Effector CD4-positive, alpha-beta T cell (primary cell): Measurements from ENCODE around the gene GABRR1. TPM values are rescaled to one million over a fixed set of nuclear protein-coding genes. Genes with fewer than 3 reads are reported as not detected.
"Not testable (repeated sequence)": the region's sequence is repeated elsewhere in the genome, so short reads cannot be mapped to it uniquely, and the experiment has no call there.

Experiments
- DNase-seq: peaks from one replicate; pipeline ENCODE4 v3.0.0-alpha.2; 2020
- total RNA-seq: gene quantifications from one replicate; lab custom pipeline; 2026; lab: John Stamatoyannopoulos, UW

Gene GABRR1
- not detected for total RNA-seq

DNA sequence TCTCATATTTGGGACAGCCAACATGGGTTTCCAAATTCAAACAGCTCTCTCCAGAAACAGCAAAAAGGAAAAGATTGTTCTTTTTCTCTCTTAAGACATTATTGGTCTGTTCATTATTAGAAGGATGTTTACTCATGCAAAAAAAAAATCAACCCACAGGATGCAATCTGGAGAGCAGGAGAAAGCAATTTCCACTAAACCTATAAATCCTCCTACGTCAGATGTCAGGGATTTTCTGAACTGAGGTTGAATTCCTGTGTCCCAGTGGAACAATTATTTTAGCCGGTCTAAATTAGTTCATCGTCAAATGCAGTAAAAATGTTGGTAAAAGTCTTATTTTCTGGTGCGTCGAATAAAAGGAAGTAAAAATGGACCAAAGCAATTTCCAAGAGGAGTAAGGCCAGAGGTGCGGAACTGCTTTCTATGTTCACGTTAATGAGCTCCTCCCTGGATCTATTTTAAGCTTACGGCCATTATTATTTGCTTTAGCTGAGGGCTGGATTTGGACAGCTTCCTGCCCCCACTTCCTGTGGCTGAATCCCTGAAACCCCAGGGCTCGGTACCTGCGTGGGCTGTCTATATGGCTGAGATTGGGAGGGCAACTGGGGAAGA is at the start of gene GABRR1:
Gene GABRR1, minus strand, starts transcription at position 60 of the 612 bp plus-strand sequence. Its CDS starts 36 bp downstream, at position 24.
- DNase-seq = no peak

DNA sequence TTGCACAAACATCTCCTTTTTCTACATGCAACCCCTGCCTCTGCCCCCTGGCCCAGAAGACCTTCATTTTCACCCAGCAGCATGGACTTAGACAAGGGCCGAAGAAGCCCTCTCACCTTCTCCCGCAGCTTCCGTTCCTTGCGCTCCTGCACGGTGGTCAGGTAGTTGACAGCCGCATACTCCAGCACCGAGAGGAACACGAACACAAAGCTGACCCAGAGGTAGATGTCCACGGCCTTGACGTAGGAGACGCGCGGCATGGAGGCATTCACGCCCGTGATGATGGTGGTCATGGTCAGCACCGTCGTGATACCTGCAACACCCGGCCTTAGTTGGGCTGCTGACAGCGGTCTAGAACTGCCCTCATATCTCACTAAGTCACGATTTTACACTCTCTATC is 47.1 kb upstream of the GABRR1 start:
- no peak for DNase-seq

DNA sequence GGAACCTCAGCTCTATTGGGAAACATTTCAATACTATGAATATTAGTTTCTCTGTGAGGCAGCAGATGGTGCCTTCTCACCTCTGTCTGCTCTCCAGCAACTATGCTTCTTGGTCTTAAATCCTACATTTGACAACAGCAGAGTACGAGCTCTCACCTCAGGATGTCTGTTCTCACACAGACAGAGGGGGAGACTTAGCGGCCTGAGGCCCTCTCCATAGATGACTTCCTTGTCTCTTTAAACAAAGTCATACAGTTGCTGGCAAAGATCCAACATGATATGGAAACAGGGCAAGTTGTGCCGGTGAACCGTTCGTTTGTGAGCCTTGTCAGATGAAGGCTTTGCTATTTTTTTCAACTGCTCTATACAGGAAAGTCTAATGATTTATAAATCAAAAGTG is 43.7 kb upstream of the GABRR1 start:
- no peak for DNase-seq

DNA sequence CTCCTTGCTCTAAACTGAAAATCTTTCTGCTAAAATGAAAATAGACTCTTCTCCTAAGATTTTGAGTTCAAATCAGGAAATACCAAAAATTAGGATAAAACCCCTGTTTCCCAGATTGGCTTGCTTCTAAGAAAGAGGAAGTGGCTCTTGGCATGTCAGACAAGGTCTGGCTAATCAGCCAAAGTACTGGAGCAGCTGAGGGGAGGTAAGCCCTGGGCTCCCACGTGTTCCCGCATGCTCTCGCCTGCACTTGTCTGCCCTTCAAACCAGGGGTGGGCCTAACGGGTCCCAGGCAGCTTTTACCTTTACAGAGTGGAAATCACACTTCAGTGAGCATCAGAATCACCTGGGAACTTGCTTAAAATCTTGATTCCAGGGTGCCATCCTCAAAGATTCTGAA is 43.2 kb upstream of the GABRR1 start:
- no peak for DNase-seq

DNA sequence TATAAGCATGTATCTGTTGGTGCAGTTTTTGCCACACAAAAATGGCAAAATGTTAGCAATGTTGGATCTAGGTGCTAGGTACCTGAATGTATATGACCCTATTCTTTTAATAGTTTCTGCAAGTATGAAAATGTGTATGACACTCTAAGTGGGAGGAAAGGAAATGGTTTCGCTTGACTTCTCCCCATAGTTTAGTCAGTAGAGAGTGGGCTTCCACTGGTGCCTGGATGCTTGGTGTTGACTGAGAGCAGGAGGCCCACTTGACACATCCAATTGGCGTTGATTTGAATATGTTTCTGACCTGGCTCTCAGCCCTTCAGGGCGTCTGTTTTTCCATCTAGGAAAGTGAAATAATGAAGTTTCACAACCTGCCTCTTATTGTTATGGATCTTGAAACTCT is 41.8 kb upstream of the GABRR1 start:
- no peak for DNase-seq

DNA sequence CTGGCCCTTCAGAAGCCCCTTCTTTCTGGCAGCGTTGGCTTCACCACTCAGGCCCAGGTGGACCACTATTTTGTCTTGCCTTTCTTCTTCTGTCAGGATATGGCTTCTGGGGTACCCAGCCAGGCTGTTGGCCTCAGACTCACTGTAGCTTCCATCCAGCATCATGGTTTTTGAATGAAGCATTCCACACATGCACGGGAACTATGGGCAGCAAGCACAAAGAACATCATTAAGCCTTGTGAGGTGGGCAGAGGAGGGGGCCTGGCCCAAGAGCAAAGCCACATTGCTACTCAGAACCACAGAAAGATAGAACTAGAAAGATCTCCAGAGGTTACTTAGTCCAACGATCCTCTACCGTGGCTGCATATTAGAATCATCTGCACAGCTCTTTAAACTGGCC is 40.6 kb upstream of the GABRR1 start:
- DNase-seq = no peak

DNA sequence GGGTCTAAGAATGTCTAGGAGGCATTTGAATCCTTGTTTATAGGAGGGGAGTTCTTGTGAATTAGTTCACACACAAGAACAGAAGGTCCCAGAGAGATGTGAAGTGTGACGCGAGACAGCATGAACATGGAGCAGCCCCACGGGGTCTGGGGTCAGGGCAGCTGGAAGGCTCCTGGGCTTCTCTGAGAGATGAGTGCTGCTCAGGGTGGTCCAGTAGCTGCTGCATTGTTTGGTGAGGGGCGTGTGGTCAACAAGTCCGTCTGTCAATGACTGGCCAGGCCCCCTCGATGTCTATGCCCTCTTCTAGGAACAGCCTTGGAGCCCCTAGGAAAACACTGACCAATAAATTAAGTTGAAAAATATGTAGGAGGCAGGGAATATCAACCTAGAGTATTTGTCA is 40.2 kb upstream of the GABRR1 start:
- DNase-seq = no peak

DNA sequence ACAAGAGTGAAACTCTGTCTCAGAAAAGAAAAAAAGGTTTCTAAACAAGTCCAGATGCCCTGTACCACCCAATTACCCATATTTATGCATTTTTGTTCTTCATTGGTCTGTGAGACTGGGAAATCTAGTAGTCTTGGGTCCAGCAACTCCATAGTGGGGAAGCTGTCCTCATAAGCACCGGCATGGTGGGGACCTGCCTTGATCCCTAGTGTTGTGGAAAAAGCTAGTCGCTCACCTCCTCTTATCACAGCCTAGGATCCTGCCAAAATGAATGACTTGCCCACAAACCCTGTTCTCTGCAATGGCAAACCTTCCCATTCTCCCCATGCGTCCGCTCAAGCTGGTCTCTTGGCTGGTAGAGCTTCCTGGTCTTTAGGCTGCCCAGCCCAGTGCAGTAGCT is 38.3 kb upstream of the GABRR1 start:
- no peak for DNase-seq

DNA sequence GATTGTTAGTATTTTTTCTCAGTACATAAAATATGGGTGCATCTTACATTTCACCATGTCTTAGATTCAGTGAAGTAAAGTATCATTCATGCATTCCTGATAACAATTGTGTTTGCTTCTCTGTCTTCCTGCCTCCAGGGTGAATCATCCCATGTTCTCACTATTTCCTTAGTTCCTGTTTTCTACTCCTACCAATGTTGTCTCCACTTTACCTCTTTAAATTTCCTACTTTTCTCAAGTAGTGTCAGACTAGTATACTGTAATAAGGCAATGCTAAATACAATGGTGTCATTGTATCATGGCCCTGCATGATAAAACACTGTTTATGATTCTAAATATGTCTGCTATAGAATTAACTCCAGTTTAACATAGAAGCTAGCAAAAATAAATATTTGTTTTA is 37.4 kb upstream of the GABRR1 start:
- no peak for DNase-seq

DNA sequence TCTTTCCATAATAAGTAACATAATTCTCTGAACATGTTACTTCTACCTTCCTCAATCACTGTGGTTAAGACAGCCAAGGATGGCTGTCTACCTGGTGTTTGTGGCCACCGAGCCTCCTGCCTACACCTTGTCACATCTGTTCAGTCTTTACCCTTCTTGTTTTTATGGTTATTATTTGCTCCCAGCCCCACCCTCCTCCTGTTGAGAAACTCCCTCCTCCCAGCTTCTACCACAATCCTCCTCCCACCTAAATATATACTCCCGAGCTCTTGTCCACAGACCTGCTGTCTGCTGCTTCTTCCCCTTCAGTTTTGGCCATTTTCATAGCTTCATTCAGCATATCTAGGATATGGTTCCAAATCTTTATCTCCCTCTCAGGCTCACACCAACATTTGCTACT is 35.7 kb upstream of the GABRR1 start:
- no peak for DNase-seq

DNA sequence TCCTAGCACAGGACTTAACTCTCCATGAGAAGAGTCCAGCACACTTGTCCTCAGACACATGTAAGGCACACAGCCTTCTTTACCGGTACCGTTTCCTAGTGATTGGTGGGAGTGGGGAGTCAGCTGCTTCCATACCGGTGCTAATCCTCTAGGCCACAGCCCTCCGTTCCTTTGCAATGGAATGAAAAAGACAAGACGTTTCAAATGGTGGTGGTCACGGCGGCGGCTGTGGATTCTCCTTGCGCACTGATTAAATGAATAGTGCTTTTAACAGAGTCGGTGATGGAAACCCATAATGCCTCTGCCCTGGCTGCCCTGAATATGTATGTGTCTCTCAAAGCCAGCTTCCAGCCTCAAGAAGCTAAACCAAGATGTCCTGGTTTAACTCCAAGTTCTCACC is 34.8 kb upstream of the GABRR1 start:
- DNase-seq = no peak

DNA sequence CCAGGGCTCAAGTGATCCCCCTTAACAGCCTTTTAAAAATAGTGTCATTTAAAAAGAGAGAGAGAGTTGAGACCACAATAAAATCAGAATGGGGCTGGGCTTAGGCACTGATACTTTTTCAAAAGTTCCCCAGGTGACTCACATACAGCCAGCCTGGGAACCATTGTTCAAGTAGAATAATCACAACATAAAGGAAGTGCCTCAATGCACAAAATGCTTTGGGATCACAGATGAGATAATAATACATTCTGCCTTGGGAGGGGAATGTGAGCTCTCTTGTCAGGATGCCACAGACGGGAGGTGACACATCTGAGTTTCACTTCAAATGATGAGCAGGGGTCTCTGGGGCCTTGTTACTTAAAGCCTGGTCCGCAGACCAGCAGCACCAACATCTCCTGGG is 34.0 kb upstream of the GABRR1 start:
- DNase-seq = no peak

DNA sequence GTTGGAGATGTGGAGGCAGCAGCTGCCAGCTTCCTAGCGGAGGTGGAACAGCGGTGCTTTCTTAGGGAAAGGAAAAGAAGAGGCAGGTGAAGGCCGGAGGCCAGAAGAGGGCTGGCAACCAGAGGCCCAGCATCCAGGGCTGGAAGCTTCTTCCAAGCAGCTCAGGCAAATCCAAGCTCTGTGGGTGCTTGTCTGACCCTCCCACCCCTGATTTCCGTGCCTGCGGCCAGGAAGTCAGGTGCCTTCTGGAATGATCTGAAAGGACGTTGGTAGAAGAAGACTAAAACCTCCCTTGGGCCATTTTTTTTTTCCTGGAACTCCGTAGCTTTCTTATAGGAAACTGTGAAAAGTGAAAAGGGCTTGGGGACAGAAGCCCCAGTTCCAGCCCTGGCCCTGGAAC is 33.1 kb upstream of the GABRR1 start:
- DNase-seq = no peak

DNA sequence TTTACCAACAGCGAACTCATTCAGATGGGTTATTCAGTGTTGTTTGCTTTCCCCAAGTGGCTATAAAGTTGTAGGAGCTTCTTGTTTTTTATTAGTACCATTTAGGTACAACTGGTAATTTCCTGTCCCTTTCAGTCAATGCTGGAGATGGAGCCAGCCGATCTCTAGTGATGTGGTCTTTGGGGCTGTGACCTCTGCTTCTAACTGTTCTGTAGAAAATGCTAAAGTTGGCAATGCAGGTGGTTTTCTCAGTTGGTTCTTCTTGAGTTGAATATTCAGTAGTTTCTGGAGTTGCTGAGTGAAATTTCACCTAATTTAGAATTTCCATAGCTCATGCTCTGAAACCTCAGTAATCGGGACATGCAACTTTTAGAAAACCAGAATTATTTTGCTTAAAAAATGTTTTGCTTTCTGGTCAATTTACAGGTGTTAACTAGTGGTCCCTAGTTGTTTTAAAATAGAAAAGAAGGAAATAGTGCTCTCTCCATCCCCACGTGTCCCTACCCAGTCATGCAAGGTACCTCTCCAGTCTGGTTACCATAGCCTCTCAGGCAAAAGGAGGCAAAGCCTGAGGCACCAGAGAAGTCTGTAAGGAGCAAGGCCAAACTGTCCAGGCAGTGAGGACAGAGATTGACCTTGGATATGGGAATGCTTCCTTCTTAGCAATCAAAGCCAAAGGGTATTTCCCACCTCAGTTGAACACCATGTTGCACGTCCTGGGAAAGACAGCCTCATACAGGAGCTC is 27.3 kb upstream of the GABRR1 start:
- no peak for DNase-seq

DNA sequence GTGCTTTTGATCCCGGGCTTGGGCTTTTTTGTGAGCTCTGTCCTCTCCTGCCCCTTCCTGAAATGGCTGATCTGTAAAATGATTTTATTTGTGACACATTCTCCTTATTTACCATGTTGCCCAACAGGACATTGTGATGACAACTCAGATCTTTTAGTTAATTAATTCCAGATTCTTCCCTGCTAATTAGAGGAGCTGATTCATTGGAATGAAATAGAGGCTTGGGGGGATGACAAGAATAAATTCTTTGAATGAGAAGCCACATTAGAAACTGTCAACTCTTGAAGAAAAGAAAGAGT is 26.1 kb upstream of the GABRR1 start:
- no peak for DNase-seq

DNA sequence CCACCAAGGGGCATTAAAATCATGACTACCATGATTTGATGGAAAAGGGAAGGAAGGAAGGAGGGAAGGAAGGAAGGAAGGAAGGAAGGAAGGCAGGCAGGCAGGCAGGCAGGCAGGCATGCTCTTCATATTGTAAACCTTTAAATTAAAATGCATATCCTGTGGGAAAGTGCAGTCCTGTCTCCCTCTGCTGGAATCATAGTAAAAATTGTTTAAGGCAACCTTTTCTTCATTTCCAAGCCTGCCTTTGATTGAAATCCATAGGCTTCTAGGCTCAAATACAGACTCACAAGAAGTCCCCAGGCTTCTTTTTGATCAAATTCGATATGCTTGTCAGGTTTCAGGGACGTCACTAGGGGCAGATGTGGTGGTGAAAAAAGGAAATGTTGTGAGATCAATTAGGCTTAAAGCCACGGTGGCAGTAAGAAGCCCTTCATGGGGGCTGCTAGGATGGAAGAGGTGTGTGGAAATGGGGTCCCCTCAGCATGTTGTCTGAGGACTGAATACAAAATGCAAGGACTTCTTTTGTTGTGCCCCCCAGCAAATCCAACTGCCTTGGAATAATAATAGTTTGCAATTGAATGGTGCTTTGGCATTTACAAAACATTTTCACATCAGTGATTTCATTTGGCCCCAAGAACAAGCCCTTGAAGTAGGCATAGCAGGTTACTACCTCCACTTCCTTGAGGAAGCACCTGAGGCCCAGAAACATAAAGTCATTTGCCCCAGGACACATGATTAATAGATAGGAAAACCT is 25.6 kb upstream of the GABRR1 start:
- no peak for DNase-seq

DNA sequence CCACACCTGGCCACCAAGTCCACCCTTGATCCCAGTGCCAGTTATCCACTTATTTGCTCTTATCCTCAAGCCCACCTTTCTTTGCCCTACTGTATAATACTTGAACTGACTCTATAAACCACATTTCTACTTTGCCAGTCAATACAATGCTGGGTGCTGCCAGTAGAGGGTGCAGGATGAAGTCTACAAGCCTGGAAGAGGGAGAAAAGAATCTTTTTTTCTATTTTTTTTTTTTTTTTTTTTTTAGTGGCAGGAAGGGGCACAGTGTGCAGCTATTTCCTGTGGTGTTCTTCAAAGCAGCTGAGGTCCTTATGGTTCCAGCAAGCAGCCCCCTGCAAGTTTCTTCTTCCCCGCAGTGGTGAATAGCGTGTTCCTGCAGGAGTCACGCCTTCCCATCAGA is 22.2 kb upstream of the GABRR1 start:
- DNase-seq = no peak

DNA sequence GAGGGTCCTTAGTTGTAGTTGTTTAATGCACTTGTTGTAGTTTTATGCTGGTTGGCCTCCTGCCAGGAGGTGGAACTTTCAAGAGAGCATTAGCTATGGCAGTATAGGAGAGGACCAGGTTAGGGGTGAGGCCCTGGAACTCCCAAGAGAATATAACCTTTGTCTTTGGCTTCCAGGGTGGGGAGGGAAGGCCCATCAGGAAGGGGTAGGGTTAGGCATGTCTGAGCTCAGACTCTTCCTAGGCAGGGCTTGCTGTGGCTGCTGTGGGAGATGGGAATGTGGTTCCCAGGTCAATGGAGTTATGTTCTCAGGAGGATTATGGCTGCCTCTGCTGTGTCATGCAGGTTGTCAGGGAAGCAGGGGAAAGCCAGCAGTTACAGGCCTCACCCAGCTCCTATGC is 20.0 kb upstream of the GABRR1 start:
- DNase-seq = no peak

DNA sequence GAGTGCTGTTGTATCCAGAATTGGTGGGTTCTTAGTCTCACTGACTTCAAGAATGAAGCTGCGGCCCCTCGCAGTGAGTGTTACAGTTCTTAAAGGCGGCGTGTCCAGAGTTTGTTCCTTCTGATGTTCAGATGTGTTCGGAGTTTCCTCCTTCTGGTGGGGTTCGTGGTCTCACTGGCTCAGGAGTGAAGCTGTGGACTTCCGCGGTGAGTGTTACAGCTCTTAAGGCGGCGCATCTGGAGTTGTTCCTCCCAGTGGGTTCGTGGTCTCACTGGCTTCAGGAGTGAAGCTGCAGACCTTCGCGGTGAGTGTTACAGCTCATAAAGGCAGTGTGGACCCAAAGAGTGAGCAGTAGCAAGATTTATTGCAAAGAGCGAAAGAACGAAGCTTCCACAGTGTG is 16.4 kb upstream of the GABRR1 start:
- DNase-seq = not testable (repeated sequence)

DNA sequence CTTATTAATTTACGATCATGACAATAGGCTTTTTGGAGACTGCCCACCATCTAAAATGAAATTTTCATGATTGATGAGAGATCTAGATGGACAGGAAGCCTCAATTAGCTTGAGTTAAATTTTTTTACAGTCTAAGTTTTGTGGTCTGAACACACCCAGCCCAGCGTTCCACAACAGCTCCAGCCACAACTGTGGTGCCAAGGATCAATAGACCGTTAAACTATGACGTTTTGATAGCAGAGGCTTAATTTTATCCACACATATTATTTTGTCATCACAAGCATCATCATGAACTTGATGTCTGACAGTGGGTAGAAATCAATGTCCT is 5.5 kb upstream of the GABRR1 start:
- DNase-seq = no peak

DNA sequence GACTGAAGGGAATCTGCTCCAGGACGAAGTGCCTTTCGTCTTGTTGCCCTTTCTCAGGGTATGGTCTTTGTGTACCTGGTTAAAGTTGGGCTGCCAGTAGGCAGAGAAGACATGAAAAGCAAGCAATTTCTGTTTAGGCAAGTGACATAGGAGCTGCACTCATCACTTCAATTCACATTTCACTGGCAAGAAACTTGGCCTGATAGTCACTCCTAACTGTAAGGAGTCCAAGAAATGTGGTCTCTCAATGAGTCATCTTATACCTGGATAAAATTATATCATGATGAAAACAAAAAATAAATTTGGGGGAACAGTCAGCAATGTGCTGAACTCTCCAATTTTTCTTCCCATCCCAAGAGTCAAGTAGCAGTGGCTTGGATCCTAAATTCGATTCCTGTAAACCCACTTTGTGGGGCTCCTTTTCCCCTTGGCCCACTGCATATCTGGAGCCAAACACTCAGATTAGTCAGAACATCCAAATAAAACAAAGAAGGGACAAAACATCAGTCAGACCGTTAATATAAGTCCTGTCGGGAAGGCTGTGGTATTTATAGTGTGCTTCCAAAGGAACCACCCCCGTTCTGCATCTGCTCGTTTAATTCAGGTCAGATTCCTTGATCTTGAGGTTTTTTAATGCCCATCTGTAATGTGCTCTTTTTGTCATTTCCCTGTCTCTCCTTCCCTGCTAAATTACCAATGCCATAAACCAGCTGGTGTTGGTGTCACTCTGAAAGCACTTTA is 5.0 kb upstream of the GABRR1 start:
- DNase-seq = no peak

DNA sequence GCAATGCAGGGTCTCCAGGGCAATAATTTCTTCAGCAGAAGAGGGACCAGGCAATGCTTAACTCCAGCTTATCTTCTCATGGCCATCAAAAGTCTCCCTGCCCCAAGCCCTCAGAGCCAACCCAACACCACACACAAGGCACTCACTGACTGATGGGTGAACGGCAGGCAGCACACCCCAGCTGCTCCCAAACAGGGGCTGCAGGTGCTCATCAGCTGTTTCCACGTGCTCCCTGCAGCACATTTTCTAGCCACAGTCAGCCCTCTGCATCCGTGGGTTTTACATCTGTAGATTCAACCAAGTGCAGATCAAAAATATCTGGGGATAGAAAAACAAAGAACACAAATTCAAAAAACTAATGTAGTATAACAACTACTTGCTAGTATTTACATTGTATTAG is 4.0 kb upstream of the GABRR1 start:
- DNase-seq = no peak

DNA sequence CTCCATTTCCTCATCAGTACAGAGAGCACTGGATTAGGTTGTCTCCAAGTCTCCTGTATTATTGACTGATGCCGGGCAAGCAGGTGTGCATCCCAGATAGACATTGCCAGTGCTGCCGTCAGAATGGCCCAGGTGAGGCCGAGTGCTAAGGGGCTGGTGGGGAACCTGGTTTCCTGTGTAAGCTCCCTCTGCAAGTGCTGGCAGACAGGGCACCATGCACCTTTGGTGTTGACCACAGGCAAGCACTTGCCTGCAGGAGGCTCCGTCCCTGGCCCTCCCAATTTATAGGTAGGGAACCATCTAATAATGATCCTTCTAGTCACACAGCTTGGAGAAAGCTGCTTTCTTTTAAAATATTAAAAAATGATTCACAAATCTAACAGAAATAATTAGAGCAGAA is 747 bp downstream of the GABRR1 start:
- no peak for DNase-seq

DNA sequence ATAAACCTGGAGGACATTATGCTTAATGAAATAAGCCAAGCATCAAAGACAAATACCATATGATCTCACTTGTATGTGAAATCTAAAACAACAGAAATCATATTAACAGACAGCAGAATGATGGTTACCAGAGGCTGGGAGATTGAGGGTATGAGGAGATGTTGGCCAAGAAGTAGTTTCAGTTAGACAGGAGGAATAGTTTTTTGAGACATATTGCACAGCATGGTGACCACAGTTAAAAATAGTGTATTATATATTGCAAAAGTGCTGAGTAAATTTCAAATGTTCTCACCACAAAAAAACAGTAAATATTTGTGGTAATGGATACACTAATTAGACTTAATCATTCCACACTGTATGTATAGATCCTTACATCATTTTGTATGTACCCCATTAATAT is 1.8 kb downstream of the GABRR1 start:
- no peak for DNase-seq
